HG03571 (cell line): Measurements from ENCODE around the gene EHD4.

ENCODE experiments used
- ATAC-seq: cut with Tn5 transposase; IDR thresholded peaks from one replicate; pipeline ENCODE4 v1.9.1; 2021; ENCODE audit not compliant: unreplicated experiment

Gene EHD4

DNA sequence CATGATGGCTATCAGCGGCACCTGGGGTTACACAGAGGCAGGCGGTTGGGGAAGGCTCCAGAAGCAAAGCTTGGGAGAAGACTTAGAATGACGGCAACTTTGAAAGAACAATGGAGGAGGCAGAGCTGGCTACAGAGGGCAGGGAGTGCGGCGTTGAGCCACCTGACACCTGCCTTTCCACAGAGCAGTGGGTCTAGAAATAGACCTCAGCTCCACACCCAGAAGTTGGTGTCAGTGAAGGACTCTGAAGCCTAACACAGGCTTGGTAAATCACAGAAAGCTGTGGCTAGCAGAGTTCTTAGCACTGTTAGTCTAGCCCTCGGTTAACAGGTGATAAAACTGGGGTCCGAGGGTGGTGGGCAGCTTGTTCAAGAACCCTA, 23.1 kb upstream of the EHD4 start:
- ATAC-seq = no peak

DNA sequence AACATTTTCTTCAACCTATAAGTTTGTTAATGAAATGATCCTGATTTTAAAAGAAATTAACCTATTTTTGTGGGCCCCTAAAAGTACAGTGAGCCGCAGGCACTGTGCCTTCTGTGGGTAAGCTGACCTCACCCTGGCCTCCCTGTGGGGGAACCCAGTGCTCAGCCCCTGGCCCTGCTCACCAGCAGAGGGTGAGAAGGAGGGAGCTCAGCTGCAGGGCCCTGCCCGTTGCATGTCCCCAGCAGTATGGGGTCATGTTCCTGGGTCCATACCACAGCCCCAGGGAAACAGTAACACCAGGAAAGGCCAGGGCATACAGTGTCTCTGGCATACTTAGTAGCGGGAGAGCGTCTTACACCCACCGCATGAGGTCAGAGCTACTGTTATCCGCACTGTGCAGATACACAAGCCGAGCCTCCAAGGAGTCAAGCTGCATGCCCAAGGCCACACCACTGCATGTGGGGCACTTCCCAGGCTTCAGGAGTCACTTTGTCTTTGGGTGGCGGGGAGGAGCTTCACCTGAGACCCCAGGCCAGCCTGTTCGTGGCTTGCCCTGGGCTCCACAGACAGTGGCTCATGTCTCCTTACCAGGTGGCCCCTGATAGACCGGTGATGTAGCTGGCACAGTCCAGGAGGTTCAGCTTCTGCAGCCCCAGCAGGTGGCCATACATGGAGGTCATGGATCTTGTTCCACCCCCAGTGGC, 22.6 kb upstream of the EHD4 start:
- no peak for ATAC-seq

DNA sequence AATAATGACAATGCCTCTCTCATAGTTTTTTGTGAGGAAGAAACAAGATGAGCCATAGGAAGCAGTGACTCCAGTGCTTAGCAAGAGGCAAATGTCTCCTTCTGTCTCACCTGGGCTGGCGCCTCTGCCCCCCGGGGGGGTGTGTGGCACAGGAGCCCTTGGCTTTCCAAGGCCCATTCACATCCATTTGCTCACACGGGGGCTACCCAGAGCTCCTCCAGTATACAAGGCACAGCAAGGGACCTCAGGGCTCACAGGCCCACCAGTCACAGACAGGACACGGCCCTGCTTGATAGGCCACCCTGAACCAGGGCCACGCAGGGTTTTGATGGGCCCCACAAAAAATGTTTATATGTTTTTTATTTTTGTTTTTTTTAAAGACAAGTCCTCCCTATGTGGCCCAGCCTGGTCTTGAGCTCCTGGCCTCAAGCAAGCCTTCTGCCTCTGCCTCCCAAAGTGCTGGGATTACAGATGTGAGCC, 21.9 kb upstream of the EHD4 start:
- no peak for ATAC-seq

DNA sequence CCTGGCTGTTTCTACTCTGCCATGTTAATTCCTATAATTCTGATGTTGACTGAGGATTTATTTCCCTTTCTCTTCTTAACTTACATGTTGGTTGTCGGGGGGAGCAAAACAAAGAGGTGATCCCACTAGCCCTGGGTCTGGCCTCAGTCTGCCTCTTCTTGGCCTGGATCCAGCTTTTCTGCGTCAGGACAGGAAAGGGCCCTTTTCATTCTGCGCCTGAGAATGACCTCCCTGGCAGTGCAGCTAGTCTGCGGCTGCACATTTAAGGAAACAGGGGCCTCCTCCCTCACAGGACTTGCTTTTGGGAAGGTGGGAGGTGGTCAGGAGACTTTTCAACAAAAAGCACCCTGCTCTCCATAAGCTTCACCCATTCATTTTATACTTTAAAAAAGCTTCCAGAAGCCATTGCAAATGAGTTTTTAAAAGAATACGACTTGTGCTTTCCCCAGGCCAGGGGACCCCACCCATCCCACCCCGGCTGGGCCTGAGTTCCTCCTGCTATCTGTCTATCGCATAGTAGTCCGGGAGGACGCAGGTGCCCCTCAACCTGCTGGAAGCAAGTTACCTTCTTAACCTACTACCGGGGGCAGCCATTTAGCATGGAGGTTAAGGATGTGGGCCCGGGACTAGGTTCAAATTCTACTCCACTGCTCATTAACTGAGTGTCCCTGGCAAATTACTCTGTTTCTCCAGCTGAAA, 21.3 kb upstream of the EHD4 start:
- no peak for ATAC-seq

DNA sequence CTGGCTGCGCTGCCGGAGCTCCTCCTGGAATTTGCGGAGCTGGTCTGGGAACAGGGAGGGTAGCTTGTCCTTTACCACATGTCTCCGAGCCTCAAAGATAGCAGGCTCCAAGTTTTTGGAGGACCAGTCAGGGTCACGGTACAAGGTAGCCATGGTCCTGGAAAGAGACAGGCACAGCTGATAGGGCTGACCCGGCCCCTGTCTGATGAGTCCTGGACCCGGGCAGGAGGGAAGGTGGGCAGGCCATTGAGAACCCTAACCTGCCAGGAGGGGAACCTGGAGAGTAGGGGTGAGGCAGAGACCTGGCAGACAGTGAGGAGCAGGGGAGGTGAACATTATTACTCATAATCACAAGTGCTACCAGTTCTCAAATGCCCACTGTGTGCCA, 20.4 kb upstream of the EHD4 start:
- ATAC-seq = no peak

GRCh38 chr15:41992151-41992802, 19.9 kb upstream of the EHD4 start:
- no peak for ATAC-seq

DNA sequence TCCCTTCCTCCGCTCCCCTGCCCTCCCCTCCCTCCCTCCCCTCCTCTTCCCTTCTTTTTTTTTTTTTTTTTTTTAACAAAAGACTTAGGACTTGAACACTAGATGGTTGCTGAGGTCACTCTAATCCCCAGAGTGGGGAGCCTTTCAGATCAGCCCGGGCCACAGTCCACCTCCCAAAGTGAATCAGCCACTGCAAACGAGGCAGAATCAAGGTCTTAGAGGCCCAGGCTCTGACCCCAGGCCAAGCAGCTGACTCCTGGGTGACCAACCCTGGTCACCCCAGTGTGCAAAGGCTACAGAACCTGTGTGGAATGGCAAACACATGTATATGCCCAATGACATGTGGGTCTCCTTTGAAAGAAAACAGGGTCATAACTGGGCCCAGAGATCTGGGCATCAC, 18.3 kb upstream of the EHD4 start:
- no peak for ATAC-seq

DNA sequence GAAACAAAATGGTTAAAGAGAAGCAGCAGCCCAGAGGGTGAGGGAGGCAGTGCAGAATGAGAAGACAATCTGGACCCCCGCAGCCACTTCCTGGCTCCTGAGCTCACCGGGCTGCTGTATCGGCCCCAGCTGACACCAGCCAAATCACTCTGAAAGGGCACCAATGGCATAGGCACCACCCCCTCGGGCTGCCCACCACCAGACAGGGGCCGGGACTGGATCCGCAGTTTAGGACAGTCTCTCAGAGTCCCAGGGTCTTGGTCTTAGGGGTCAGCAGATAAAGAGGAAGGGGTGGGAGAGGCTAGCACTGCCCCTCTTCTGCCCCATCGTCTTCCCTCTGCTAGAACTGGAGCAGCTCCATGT, 17.9 kb upstream of the EHD4 start:
- ATAC-seq = no peak

DNA sequence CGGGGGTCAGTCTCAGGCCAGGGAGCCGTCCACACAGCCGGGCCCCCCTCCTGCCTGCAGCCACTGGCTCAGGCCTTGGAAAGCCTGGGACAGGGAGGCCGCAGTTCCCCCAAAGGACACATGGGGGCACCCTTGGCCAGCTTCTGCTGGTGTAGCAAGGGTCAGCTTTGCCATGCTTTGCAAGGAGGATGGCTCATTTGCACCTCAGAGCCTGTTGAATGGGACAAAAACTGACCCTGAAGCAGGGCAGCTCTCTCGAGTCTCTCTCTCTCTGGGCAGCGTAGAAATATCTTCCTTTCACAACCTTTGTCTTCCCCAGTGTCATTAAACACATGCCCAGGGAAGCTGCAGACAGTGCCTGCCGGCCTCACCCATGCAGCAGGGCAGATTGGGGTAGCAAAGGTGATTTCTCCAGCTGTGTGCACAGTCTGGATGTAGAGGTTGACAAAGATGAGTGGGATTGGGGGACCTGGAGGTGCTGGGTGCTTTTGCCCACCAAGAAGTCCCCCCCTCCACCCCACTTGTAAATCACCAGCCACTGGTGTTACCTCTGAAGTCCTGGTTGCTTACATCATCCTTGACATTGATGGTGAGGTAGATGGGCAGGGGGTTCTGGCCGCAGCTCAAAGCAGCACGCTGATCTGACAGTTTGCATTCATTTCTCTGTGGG, 17.4 kb upstream of the EHD4 start:
- no peak for ATAC-seq

GRCh38 chr15:41988896-41989572, 16.7 kb upstream of the EHD4 start:
- ATAC-seq = no peak

GRCh38 chr15:41987925-41988275, 15.5 kb upstream of the EHD4 start:
- no peak for ATAC-seq

- no peak for ATAC-seq
Measured at GRCh38 chr15:41987246-41987924, 15.0 kb upstream of the EHD4 start.

DNA sequence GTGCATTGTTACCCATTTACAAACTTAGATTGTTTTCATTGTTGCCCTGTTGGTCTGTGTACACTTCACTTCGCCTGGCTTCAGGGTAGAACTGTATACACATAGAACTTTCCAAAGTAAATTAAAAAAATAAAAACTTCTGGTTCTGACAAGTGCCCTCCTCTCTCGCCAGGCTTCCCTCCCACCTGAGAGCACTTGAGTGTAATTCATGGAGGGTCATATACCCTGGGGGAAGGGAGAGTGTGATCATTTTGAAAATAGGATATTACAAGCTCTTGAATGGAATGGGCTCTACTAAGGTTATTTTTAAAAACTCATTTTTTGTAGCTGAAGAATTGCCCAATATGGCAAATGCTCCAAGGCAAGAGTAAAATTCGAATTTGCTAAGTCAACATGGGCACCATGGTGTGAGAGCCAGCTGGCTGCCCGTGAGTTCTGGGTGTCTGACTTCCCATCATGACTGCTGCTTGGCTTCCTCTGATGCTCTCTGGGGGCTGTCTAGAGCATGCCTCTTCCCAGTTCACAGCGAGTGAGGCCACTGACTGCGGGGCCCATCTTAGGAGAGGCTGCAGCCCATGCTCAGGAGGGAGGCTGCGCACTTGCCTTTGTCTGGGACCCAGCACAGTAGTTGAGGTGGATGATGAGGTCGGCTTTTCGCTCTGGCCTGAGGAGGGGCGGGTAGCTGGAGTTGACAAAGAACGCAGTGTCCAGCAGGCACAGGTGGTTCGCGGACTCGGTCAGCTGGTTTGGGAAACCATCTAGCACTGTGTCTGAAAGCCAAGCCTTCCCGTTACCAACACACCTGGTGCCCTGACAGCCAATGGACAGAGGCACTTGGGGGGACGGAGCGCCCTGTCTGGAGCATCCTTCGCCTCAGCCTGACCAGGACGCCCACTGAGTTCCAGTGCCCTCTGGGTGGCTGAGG, 13.1 kb upstream of the EHD4 start:
- ATAC-seq = no peak

GRCh38 chr15:41984622-41985021, 12.3 kb upstream of the EHD4 start:
- ATAC-seq = no peak

DNA sequence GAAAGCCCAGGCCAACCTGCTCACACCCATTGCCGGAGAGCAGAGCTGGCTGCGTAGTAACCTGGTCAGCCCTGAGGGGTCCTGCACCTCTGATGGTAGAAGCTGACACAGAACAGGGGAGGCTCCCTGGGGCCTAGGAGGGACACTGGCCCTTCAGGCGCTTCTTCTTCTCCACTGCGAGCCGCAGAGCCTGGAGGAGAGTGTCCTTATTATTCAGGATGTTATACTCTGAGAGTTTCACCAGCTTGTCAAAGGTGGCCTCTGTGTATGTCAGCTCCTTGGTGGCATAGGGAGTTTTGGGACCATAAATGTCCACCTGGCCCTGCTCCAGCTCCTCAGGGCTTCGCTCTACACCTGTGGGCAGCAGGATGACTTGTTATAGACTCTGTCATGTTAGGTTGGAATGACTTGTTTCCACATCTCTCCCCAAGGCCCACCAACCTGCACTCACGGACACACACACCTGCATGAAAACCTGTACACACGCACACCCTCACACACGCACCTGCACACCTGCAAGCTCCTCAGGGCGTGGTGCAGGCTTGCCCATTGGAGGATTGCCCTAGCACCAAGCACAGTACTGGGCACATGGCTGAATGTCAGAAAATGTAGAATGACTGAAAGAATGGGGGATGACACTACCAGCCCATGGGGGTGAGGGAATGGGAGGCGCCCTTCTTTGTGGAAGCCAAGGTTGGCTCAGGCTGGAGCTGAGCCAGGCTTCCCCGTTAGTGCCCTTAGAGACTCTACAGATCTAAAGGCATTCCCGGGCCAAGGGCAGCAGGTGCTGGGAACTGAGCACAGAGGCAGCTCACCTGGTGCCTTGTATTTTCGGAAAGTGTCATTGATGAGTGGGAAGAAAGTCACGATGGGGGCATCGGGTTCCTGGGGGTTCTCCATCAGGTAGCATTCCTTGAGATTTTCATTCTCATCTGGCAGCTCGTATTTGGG, 11.5 kb upstream of the EHD4 start:
- no peak for ATAC-seq

DNA sequence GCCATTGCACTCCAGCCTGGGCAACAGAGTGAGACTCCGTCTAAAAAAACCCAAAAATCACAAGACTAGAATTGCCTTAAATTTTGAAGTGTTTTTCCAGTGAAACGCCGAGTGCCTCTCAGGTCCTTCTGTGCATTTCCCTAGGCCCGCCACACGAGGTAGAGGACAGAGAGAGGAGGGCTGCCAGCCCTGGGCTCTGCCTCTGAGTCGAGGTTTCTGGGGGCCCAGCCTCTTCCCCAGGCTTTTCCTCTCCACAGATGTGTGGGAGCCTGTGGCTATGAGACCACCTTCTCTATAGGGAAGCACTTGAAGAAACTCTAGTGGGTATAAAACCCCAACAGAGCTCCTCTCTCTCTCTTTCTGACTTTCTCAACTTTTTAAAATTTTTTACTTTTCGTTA, 10.9 kb upstream of the EHD4 start:
- no peak for ATAC-seq

- no peak for ATAC-seq
Measured at GRCh38 chr15:41982133-41982930, 10.0 kb upstream of the EHD4 start.
